ENCODE measurements around the gene NAALADL2.
"Not testable (repeated sequence)": the region's sequence is repeated elsewhere in the genome, so short reads cannot be mapped to it uniquely, and the experiment has no call there.

NAALADL2 gene

GRCh38 chr3:175728566-175728965 lies 869.4 kb downstream of the NAALADL2 start:
- no peak for DNase-seq

GRCh38 chr3:175729466-175729865 lies 870.3 kb downstream of the NAALADL2 start:
- DNase-seq, result no peak

- no peak for DNase-seq
Observed at GRCh38 chr3:175731543-175731942, 872.4 kb downstream of the NAALADL2 start.

GRCh38 chr3:175732017-175732416 lies 872.9 kb downstream of the NAALADL2 start:
- no peak for DNase-seq

- no peak for DNase-seq
Observed at GRCh38 chr3:175735866-175736265, 876.7 kb downstream of the NAALADL2 start.

GRCh38 chr3:175737646-175738572 lies 878.8 kb downstream of the NAALADL2 start:
- no peak for DNase-seq

- DNase-seq, result no peak
Observed at GRCh38 chr3:175741951-175742350, 882.8 kb downstream of the NAALADL2 start.

GRCh38 chr3:175743733-175744400 lies 884.7 kb downstream of the NAALADL2 start:
- no peak for DNase-seq

GRCh38 chr3:175746308-175746707 lies 887.2 kb downstream of the NAALADL2 start:
- no peak for DNase-seq

- DNase-seq, result no peak
Observed at GRCh38 chr3:175748087-175748730, 889.1 kb downstream of the NAALADL2 start.

GRCh38 chr3:175749981-175750380 lies 890.8 kb downstream of the NAALADL2 start:
- DNase-seq, result no peak

- no peak for DNase-seq
Observed at GRCh38 chr3:175751089-175751488, 892.0 kb downstream of the NAALADL2 start.

GRCh38 chr3:175763948-175764347 lies 904.8 kb downstream of the NAALADL2 start:
- no peak for DNase-seq

GRCh38 chr3:175764722-175765121 lies 905.6 kb downstream of the NAALADL2 start:
- no peak for DNase-seq

- DNase-seq, result no peak
Observed at GRCh38 chr3:175770426-175770825, 911.3 kb downstream of the NAALADL2 start.

GRCh38 chr3:175777495-175777894 lies 918.4 kb downstream of the NAALADL2 start:
- DNase-seq, result no peak

GRCh38 chr3:175777965-175778364 lies 918.8 kb downstream of the NAALADL2 start:
- DNase-seq, result no peak

GRCh38 chr3:175778994-175779393 lies 919.9 kb downstream of the NAALADL2 start:
- DNase-seq, result no peak

- DNase-seq, result not testable (repeated sequence)
Observed at GRCh38 chr3:175787109-175787508, 928.0 kb downstream of the NAALADL2 start.

GRCh38 chr3:175792245-175792644 lies 933.1 kb downstream of the NAALADL2 start:
- DNase-seq, result no peak

- DNase-seq, result no peak
Observed at GRCh38 chr3:175798326-175798725, 939.2 kb downstream of the NAALADL2 start.

GRCh38 chr3:175805825-175806224 lies 946.7 kb downstream of the NAALADL2 start:
- no peak for DNase-seq

- DNase-seq, result no peak
Observed at GRCh38 chr3:175807175-175807574, 948.0 kb downstream of the NAALADL2 start.
